ENCODE results near the gene UAP1L1.

GRCh38 chr9:137034709-137035506, 42.4 kb upstream of the UAP1L1 start:
- TF ChIP-seq EZH2phosphoT487 (IDR thresholded peaks at IDR 0.05; ENCODE audit: unreplicated experiment), result no peak
- TF ChIP-seq CTCF (conservative IDR thresholded peaks at IDR 0.05; ENCODE audit: low read depth in 2 of 2), result peak; percentile 85 to 96
- TF ChIP-seq POLR2AphosphoS5 (IDR thresholded peaks at IDR 0.05; ENCODE audit: low read depth), result no peak
- TF ChIP-seq CREB1 (CRISPR knock-in tag; IDR thresholded peaks at IDR 0.05; ENCODE audit: low read depth), result no peak
- no peak for TF ChIP-seq JUNB (IDR thresholded peaks at IDR 0.05; ENCODE audit: unreplicated experiment)
- no peak for TF ChIP-seq REST (IDR thresholded peaks at IDR 0.05; ENCODE audit: unreplicated experiment)
- no peak for TF ChIP-seq ZNF114 (CRISPR knock-in tag; IDR thresholded peaks at IDR 0.05)

Data from GM23338 (cell line).